GM19467 (cell line): ENCODE data around the gene GRM4.
"Not testable (repeated sequence)": the region's sequence is repeated elsewhere in the genome, so short reads cannot be mapped to it uniquely, and the experiment has no call there.

Experiments
- ATAC-seq: cut with Tn5 transposase; IDR thresholded peaks from one replicate; pipeline ENCODE4 v1.9.1; 2021; ENCODE audit warnings: mild to moderate bottlenecking, moderate library complexity; ENCODE audit not compliant: unreplicated experiment

GRM4 gene

GRCh38 chr6:34146021-34146782 is at the start of gene GRM4:
TSS of gene GRM4 (minus strand) at chr6:34146087. CDS start at chr6:34133496, 12,591 bp downstream.
- ATAC-seq: no peak

- no peak for ATAC-seq
These were observed 48.9 kb upstream of the GRM4 start for GRCh38 chr6:34194772-34195171.

GRCh38 chr6:34190504-34191122 is 44.7 kb upstream of the GRM4 start:
- no peak for ATAC-seq

- ATAC-seq: no peak
These were observed 44.1 kb upstream of the GRM4 start for GRCh38 chr6:34189806-34190503.

GRCh38 chr6:34184726-34185125 is 38.8 kb upstream of the GRM4 start:
- not testable (repeated sequence) for ATAC-seq

- ATAC-seq: no peak
These were observed 37.1 kb upstream of the GRM4 start for GRCh38 chr6:34182751-34183531.

- ATAC-seq: no peak
These were observed 36.0 kb upstream of the GRM4 start for GRCh38 chr6:34181908-34182307.

GRCh38 chr6:34179106-34179720 is 33.3 kb upstream of the GRM4 start:
- no peak for ATAC-seq

- ATAC-seq: no peak
These were observed 32.6 kb upstream of the GRM4 start for GRCh38 chr6:34178357-34179105.

GRCh38 chr6:34177181-34177591 is 31.3 kb upstream of the GRM4 start:
- ATAC-seq: no peak

GRCh38 chr6:34176261-34177031 is 30.6 kb upstream of the GRM4 start:
- ATAC-seq: no peak

- ATAC-seq: no peak
These were observed 29.0 kb upstream of the GRM4 start for GRCh38 chr6:34174846-34175399.

- ATAC-seq: no peak
These were observed 27.3 kb upstream of the GRM4 start for GRCh38 chr6:34172961-34173775.

GRCh38 chr6:34170346-34170745 is 24.5 kb upstream of the GRM4 start:
- no peak for ATAC-seq

- no peak for ATAC-seq
These were observed 24.0 kb upstream of the GRM4 start for GRCh38 chr6:34169897-34170296.

GRCh38 chr6:34161857-34162515 is 16.1 kb upstream of the GRM4 start:
- no peak for ATAC-seq

GRCh38 chr6:34159844-34160243 is 14.0 kb upstream of the GRM4 start:
- no peak for ATAC-seq

GRCh38 chr6:34158876-34159275 is 13.0 kb upstream of the GRM4 start:
- no peak for ATAC-seq
